Activated naive CD8-positive, alpha-beta T cell (primary cell): ENCODE data around the gene CHRNE.

Experiments
- H3K27ac Mint-ChIP-seq: one replicate; pipeline ENCODE4 v1.8.0; 2021; ENCODE audit warnings: mixed read lengths
- H3K27me3 Mint-ChIP-seq: one replicate; pipeline ENCODE4 v1.8.0; 2021; ENCODE audit warnings: mixed read lengths
- H3K36me3 Mint-ChIP-seq: one replicate; pipeline ENCODE4 v1.8.0; 2021; ENCODE audit warnings: mixed read lengths
- H3K4me1 Mint-ChIP-seq: one replicate; pipeline ENCODE4 v1.8.0; 2021; ENCODE audit warnings: low read depth, mixed read lengths
- H3K4me3 Mint-ChIP-seq: one replicate; pipeline ENCODE4 v1.8.0; 2021; ENCODE audit warnings: mild to moderate bottlenecking, mixed read lengths
- H3K9me3 Mint-ChIP-seq: one replicate; pipeline ENCODE4 v1.8.0; 2021; ENCODE audit warnings: low read depth, mixed read lengths

CHRNE gene

GRCh38 chr17:4901648-4902344 is 1.1 kb downstream of the CHRNE start:
- no peaks in the 10 kb centered on the region for H3K27me3 Mint-ChIP-seq
- no peaks in the 10 kb centered on the region for H3K9me3 Mint-ChIP-seq
- H3K4me3 Mint-ChIP-seq, result peak overlapping the region; percentile 93
- H3K36me3 Mint-ChIP-seq, result no peaks in the 10 kb centered on the region
- peak overlapping the region; percentile 10 for H3K27ac Mint-ChIP-seq
- H3K4me1 Mint-ChIP-seq, result peaks cover 36% of the 10 kb centered on the region

DNA sequence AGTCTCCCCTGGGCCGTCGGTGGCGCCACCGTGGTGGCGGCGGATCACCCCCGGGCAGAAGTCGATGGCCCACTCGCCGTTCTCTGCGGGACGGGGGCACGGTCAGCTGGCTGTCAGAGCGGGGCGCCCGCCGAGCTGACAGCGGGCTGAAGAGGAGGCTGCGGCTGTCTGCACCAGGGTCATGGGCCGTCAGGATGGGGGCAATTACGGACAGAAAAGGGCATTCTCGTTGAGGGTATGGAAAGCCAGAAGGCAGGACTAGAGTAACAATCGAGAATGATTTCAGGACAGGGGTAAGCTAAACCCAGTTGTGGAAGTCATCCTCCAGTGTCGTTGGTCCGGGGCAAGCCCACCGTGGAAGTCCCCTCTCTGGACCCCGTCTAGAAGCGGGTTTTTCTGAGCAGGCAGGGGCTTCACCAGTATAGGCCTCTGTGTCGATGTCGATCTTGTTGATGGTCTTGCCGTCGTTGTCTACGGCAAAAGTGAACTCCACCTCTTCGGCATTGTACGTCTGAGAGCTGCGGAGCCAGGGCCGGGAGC is 1.7 kb downstream of the CHRNE start:
- Mint-ChIP-seq H3K27ac (no peak overlapping the region), H3K4me1 (peaks cover 36% of the 10 kb centered on the region), H3K36me3 (no peaks in the 10 kb centered on the region), H3K27me3 (no peaks in the 10 kb centered on the region), H3K4me3 (peak overlapping the region; percentile 93), H3K9me3 (no peaks in the 10 kb centered on the region)

GRCh38 chr17:4900231-4901107 is 2.4 kb downstream of the CHRNE start:
- Mint-ChIP-seq H3K4me1 (peaks cover 36% of the 10 kb centered on the region), H3K9me3 (no peaks in the 10 kb centered on the region), H3K27me3 (no peaks in the 10 kb centered on the region), H3K36me3 (no peaks in the 10 kb centered on the region), H3K4me3 (peak overlapping the region; percentile 93), H3K27ac (no peak overlapping the region)

GRCh38 chr17:4899341-4900230 is 3.3 kb downstream of the CHRNE start, which contains the start of gene C17orf107:
Gene C17orf107, plus strand, starts transcription at chr17:4899536. Its CDS starts 227 bp downstream, at chr17:4899763.
- Mint-ChIP-seq H3K4me3 (peak within 1 kb of the TSS; percentile 93), H3K9me3 (no peaks in the 10 kb centered on the region), H3K4me1 (peaks cover 35% of the 10 kb centered on the region), H3K36me3 (no peaks in the 10 kb centered on the region), H3K27ac (peak within 1 kb of the TSS; percentile 92), H3K27me3 (no peaks in the 10 kb centered on the region)

DNA sequence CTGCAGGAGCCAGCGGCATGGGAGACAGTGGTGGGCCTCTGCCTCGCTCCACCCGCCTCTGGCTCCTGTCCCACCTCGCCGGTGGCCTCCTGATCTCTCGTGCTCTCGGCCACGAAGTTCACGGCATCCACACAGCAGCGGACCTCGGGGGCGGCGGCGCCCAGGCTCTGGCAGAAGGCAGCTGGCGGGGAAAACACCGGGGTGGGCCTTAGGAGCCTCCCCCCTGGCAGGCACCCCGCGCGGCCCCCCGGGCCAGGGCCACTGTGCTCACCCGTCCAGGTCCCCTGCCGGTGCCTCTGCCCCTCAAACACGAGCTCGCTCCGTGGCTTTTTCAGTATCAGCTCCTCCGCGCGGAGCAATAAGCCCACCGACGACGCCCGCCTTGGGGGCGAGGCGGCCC is 4.0 kb downstream of the CHRNE start:
- no peaks in the 10 kb centered on the region for H3K27me3 Mint-ChIP-seq
- H3K9me3 Mint-ChIP-seq, result no peaks in the 10 kb centered on the region
- H3K4me3 Mint-ChIP-seq, result peak overlapping the region; percentile 93
- no peak overlapping the region for H3K27ac Mint-ChIP-seq
- peaks cover 34% of the 10 kb centered on the region for H3K4me1 Mint-ChIP-seq
- no peaks in the 10 kb centered on the region for H3K36me3 Mint-ChIP-seq

- H3K4me3 Mint-ChIP-seq, result peak overlapping the region; percentile 75
- H3K27ac Mint-ChIP-seq, result no peak overlapping the region
- H3K36me3 Mint-ChIP-seq, result no peaks in the 10 kb centered on the region
- H3K4me1 Mint-ChIP-seq, result peaks cover 30% of the 10 kb centered on the region
- no peaks in the 10 kb centered on the region for H3K27me3 Mint-ChIP-seq
- no peaks in the 10 kb centered on the region for H3K9me3 Mint-ChIP-seq
Measured at GRCh38 chr17:4898351-4898750, 4.5 kb downstream of the CHRNE start.

GRCh38 chr17:4897785-4898184 is 5.1 kb downstream of the CHRNE start:
- H3K36me3 Mint-ChIP-seq, result no peaks in the 10 kb centered on the region
- H3K27ac Mint-ChIP-seq, result no peak overlapping the region
- no peaks in the 10 kb centered on the region for H3K27me3 Mint-ChIP-seq
- no peak overlapping the region for H3K4me3 Mint-ChIP-seq
- H3K4me1 Mint-ChIP-seq, result peaks cover 25% of the 10 kb centered on the region
- H3K9me3 Mint-ChIP-seq, result no peaks in the 10 kb centered on the region

DNA sequence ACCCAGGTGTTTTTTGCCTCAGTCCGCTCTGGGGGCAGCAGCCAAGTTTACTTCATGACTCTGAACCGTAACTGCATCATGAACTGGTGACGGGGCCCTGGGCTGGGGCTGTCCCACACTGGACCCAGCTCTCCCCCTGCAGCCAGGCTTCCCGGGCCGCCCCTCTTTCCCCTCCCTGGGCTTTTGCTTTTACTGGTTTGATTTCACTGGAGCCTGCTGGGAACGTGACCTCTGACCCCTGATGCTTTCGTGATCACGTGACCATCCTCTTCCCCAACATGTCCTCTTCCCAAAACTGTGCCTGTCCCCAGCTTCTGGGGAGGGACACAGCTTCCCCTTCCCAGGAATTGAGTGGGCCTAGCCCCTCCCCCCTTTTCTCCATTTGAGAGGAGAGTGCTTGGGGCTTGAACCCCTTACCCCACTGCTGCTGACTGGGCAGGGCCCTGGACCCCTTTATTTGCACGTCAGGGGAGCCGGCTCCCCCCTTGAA is 5.7 kb downstream of the CHRNE start:
- Mint-ChIP-seq H3K27ac (no peak overlapping the region), H3K9me3 (no peaks in the 10 kb centered on the region), H3K27me3 (no peaks in the 10 kb centered on the region), H3K4me3 (no peak overlapping the region), H3K36me3 (no peaks in the 10 kb centered on the region), H3K4me1 (peaks cover 19% of the 10 kb centered on the region)

DNA sequence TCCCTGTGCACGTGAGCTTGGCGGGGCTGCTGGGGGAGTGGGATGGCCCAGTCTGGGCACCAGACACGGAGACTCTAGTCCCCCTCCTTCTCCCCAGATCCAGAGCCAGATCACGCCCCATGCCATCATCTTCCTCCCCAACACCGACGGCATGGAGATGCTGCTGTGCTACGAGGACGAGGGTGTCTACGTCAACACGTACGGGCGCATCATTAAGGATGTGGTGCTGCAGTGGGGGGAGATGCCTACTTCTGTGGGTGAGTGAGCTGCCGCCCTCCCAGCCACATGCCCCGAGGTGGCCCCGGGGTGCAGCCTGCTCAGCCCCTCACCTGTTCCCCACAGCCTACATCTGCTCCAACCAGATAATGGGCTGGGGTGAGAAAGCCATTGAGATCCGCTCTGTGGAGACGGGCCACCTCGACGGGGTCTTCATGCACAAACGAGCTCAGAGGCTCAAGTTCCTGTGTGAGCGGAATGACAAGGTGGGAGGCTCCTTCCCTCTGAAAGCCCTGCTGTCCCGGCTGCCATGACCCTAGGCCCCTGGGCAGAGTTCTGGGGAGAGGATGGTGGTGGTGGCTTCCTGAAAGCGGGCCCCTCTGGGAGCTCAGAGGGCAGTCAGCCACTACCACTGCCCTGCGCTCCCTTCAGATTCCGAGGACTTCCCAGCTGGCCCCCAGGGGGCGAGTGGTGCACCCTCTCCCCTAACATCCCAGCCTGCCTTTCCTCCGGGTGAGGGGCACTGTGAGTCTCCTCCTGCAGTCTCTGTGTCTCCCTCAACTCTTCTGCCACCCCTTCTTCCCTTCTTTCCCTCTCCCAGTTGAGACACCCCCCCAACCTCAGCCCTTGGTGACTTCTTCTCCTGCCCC is 6.3 kb downstream of the CHRNE start:
- Mint-ChIP-seq H3K4me1 (peaks cover 17% of the 10 kb centered on the region), H3K27me3 (no peaks in the 10 kb centered on the region), H3K27ac (no peak overlapping the region), H3K9me3 (no peaks in the 10 kb centered on the region), H3K4me3 (no peak overlapping the region), H3K36me3 (no peaks in the 10 kb centered on the region)

GRCh38 chr17:4895657-4896331 is 7.1 kb downstream of the CHRNE start:
- H3K27me3 Mint-ChIP-seq, result no peaks in the 10 kb centered on the region
- H3K27ac Mint-ChIP-seq, result no peak overlapping the region
- H3K4me3 Mint-ChIP-seq, result no peak overlapping the region
- no peaks in the 10 kb centered on the region for H3K9me3 Mint-ChIP-seq
- no peaks in the 10 kb centered on the region for H3K36me3 Mint-ChIP-seq
- peaks cover 14% of the 10 kb centered on the region for H3K4me1 Mint-ChIP-seq

DNA sequence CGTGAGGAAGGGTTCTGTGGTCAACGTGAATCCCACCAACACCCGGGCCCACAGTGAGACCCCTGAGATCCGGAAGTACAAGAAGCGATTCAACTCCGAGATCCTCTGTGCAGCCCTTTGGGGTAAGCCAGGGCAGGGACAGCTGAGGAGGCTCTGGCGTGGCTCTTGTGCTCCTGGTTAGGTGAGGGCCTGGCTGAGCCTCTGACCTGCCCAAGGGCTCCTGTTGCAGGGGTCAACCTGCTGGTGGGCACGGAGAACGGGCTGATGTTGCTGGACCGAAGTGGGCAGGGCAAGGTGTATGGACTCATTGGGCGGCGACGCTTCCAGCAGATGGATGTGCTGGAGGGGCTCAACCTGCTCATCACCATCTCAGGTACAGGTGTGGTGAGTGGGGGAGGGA is 7.8 kb downstream of the CHRNE start:
- Mint-ChIP-seq H3K4me3 (no peak overlapping the region), H3K4me1 (peaks cover 12% of the 10 kb centered on the region), H3K27ac (no peak overlapping the region), H3K27me3 (no peaks in the 10 kb centered on the region), H3K36me3 (no peaks in the 10 kb centered on the region), H3K9me3 (no peaks in the 10 kb centered on the region)

GRCh38 chr17:4893721-4894560 is 9.0 kb downstream of the CHRNE start:
- Mint-ChIP-seq H3K36me3 (peaks cover 3% of the 10 kb centered on the region), H3K27ac (no peak overlapping the region), H3K27me3 (no peaks in the 10 kb centered on the region), H3K4me3 (no peak overlapping the region), H3K9me3 (no peaks in the 10 kb centered on the region), H3K4me1 (peaks cover 7% of the 10 kb centered on the region)

- peaks cover 3% of the 10 kb centered on the region for H3K36me3 Mint-ChIP-seq
Measured at GRCh38 chr17:4893272-4893671, 9.6 kb downstream of the CHRNE start.

More at GRCh38 chr17:4893272-4893671, 9.6 kb downstream of the CHRNE start:
- Mint-ChIP-seq H3K4me1 (peaks cover 3% of the 10 kb centered on the region), H3K27ac (no peak overlapping the region), H3K27me3 (no peaks in the 10 kb centered on the region), H3K4me3 (no peak overlapping the region), H3K9me3 (no peaks in the 10 kb centered on the region)
